ENCODE measurements around the gene PCAT7.
"Not testable (repeated sequence)": the region's sequence is repeated elsewhere in the genome, so short reads cannot be mapped to it uniquely, and the experiment has no call there.

PCAT7 gene

GRCh38 chr9:94538908-94539307 lies 16.0 kb upstream of the PCAT7 start:
- peaks cover 8 to 12% of the 10 kb centered on the region in 2 donors for H3K27me3 Mint-ChIP-seq
- ATAC-seq (replicated peaks): no peak
- H3K36me3 Mint-ChIP-seq: no peaks in the 10 kb centered on the region
- no peaks in the 10 kb centered on the region for H3K9me3 Mint-ChIP-seq
- H3K27ac Mint-ChIP-seq: no peak overlapping the region
- no peak overlapping the region for H3K4me3 Mint-ChIP-seq
- no peaks in the 10 kb centered on the region for H3K4me1 Mint-ChIP-seq
- DNase-seq: no peak

- not testable (repeated sequence) for DNase-seq
Observed at GRCh38 chr9:94544335-94544734, 10.5 kb upstream of the PCAT7 start.

DNA sequence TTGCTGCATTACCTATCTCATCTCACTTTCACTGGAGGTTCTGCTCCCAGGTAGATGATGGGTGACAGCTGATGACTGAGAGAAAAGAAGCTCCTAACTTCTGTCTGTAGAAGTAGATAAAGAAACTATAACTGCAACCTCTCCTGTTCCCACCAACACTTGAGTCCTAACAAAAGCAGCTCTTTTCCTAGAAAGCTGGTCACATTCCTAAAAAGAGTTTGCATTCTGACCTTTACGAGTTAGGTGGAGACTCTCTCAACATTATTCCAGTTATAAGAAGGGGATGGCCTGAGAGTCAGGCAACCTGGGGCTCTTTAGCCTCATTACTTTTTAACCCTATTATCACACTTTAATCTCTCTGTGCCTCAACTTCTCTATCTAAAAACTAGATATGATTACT lies 8.9 kb upstream of the PCAT7 start:
- no peak overlapping the region for H3K4me3 Mint-ChIP-seq
- H3K4me1 Mint-ChIP-seq: no peaks in the 10 kb centered on the region
- no peaks in the 10 kb centered on the region for H3K36me3 Mint-ChIP-seq
- no peak for ATAC-seq (replicated peaks)
- H3K27me3 Mint-ChIP-seq: peaks cover 10 to 13% of the 10 kb centered on the region in 2 donors
- no peak overlapping the region for H3K27ac Mint-ChIP-seq
- DNase-seq: no peak
- H3K9me3 Mint-ChIP-seq: no peaks in the 10 kb centered on the region

More at GRCh38 chr9:94544335-94544734, 10.5 kb upstream of the PCAT7 start:
- H3K36me3 Mint-ChIP-seq; H3K4me3 Mint-ChIP-seq; H3K9me3 Mint-ChIP-seq; ATAC-seq (replicated peaks); H3K4me1 Mint-ChIP-seq; H3K27ac Mint-ChIP-seq: not testable (repeated sequence)
- peaks cover 16 to 17% of the 10 kb centered on the region in 2 donors for H3K27me3 Mint-ChIP-seq

DNA sequence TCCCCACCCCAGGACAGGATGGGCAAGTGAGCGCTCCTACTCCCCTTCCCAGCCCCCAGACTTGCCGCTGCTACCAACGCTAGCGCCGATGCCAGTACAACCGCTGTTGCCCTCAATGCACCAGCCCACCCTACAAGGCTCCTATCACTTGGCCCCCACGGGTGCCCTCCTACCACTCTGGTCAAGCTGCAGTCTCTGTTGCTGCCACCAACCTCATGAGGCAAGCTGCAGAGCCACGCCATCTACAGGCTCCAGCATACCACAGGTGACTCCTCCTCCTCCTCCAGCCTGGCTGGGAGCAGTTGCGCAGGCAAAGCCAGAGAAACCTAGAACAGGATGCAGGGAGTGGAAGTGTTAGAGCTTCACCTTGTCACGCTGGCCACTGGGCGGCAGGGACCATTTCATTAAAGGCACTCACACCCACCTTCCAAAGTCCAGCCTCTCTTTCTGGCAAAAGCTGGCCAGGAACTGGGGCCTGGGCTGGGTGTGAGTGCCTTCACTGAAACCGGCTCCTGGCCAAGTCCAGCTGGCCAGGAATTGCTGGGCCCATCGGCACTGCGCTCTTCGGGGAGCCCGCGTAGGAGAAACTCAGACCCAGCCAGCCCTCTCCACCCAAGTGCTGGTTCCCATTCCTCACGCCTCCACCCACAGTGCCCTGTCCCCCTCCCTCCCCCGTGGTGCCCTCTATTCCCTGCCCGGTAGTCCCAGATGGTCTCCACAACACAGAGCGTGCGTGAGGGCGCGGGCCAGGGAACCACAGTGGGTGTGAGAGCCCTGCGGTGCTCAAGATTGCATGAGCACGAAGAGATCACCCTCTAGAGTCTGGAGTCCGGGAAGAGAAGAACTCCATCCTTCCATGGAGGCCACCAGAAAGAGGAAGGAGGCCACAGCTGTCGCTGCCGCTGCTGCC lies 1.6 kb upstream of the PCAT7 start:
- Mint-ChIP-seq H3K27ac (no peak overlapping the region), H3K9me3 (no peaks in the 10 kb centered on the region), H3K27me3 (peaks cover 0 to 17% of the 10 kb centered on the region in 2 donors), H3K4me1 (no peaks in the 10 kb centered on the region), H3K36me3 (no peaks in the 10 kb centered on the region), H3K4me3 (no peak overlapping the region)
- ATAC-seq (replicated peaks): no peak
- no peak for DNase-seq

GRCh38 chr9:94554078-94554438 lies 825 bp upstream of the PCAT7 start:
- peak in 1 of 2 donors; percentile 14 for ATAC-seq (replicated peaks)
- H3K9me3 Mint-ChIP-seq: no peaks in the 10 kb centered on the region
- H3K27me3 Mint-ChIP-seq: peaks cover 0 to 17% of the 10 kb centered on the region in 2 donors
- no peak for DNase-seq
- H3K4me1 Mint-ChIP-seq: no peaks in the 10 kb centered on the region
- no peak overlapping the region for H3K27ac Mint-ChIP-seq
- H3K36me3 Mint-ChIP-seq: no peaks in the 10 kb centered on the region
- no peak overlapping the region for H3K4me3 Mint-ChIP-seq

DNA sequence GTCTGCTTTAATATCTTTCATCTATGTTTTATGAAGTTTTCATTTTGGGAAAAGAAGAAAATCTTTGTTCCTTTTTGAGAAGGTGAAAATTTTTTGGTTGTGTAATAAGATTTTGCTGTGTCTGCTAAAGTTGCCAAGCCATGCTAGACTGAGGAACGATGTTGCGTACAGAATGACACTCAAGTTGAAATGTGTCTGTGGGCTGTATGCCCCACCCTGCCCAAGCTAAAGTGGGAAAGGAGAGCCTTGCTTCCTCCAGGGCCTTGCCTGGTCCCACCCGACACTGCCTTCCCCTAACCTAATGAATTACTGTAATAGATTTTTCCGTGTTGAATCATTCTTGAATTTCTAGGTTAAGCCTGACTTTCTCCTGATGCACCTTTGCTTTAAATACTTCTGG lies 2.5 kb downstream of the PCAT7 start:
- Mint-ChIP-seq H3K4me3 (no peak overlapping the region), H3K9me3 (no peaks in the 10 kb centered on the region), H3K4me1 (no peaks in the 10 kb centered on the region), H3K27me3 (peaks cover 4 to 16% of the 10 kb centered on the region in 2 donors), H3K36me3 (no peaks in the 10 kb centered on the region), H3K27ac (no peak overlapping the region)
- DNase-seq (no peak), ATAC-seq (replicated peaks) (no peak)

DNA sequence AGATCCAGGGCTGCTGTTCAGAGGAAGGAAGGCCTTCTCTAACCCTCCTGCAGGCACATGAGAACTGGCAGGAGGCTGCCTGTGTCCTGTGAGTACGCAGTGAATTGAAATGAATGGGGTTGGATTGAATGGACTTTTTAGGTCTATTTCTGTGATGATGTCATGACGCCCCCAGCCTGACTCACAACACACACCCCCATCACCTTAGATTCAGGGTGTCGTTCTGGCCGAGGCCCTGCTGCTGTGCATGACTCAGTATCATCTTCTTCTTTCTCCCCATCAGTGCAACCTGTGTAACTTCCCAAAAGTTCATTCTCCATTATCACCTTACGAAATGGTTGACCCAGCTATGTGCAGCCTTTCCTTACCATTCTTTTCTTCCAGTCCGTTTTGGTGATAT lies 5.4 kb downstream of the PCAT7 start:
- Mint-ChIP-seq H3K4me1 (no peaks in the 10 kb centered on the region), H3K27me3 (peaks cover 13 to 15% of the 10 kb centered on the region in 2 donors), H3K27ac (no peak overlapping the region), H3K9me3 (peaks cover 0 to 4% of the 10 kb centered on the region in 2 donors), H3K36me3 (no peaks in the 10 kb centered on the region), H3K4me3 (no peak overlapping the region)
- DNase-seq: no peak
- ATAC-seq (replicated peaks): no peak

GRCh38 chr9:94563548-94563947 lies 8.7 kb downstream of the PCAT7 start:
- DNase-seq (no peak), ATAC-seq (replicated peaks) (no peak)
- H3K9me3 Mint-ChIP-seq: peaks cover 0 to 4% of the 10 kb centered on the region in 2 donors
- peaks cover 7 to 15% of the 10 kb centered on the region in 2 donors for H3K27me3 Mint-ChIP-seq
- no peaks in the 10 kb centered on the region for H3K36me3 Mint-ChIP-seq
- H3K4me3 Mint-ChIP-seq: no peak overlapping the region
- no peak overlapping the region for H3K27ac Mint-ChIP-seq
- no peaks in the 10 kb centered on the region for H3K4me1 Mint-ChIP-seq

DNA sequence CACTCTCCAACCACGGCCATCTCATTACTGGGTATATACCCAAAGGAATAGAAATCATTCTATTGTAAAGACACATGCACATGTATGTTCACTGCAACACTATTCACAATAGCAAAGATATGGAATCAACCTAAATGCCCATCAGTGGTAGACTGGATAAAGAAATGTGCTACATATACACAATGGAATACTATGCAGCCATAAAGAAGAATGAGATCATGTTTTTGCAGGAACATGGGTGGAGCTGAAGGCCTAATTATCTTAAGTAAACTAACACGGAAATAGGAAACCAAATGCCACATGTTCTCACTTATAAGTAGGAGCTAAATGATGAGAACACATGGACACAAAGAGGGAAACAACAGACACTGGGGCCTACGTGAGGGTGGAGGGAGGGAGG lies 9.4 kb downstream of the PCAT7 start:
- H3K27ac Mint-ChIP-seq; DNase-seq; H3K9me3 Mint-ChIP-seq; H3K36me3 Mint-ChIP-seq; H3K4me3 Mint-ChIP-seq; H3K4me1 Mint-ChIP-seq; ATAC-seq (replicated peaks): not testable (repeated sequence)
- peaks cover 7 to 15% of the 10 kb centered on the region in 2 donors for H3K27me3 Mint-ChIP-seq

DNA sequence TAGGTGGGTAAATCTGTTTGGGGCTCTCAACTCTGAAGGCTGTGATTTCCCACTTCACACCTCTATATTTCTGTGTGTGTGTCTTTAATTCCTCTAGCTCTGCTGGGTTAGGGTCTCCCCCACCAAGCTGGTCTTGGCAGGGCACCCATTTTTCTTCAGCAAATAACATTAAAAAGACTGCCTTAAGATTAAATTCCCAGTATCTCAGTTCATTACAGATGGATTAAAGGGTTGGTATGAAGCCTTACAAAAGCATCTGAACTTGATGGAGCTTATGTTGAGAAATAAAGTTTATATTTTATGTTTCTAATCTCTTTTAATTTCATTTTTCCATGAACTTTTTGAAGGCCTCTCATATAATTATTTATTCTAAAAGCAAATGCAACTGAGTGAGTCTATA lies 11.7 kb downstream of the PCAT7 start:
- Mint-ChIP-seq H3K4me3 (no peak overlapping the region), H3K4me1 (no peaks in the 10 kb centered on the region), H3K36me3 (no peaks in the 10 kb centered on the region), H3K27me3 (peaks cover 8 to 12% of the 10 kb centered on the region in 2 donors), H3K9me3 (peaks cover 0 to 4% of the 10 kb centered on the region in 2 donors), H3K27ac (no peak overlapping the region)
- DNase-seq: no peak
- no peak for ATAC-seq (replicated peaks)

GRCh38 chr9:94567271-94567670 lies 12.4 kb downstream of the PCAT7 start:
- peaks cover 15 to 17% of the 10 kb centered on the region in 2 donors for H3K27me3 Mint-ChIP-seq
- no peak overlapping the region for H3K4me3 Mint-ChIP-seq
- peaks cover 0 to 4% of the 10 kb centered on the region in 2 donors for H3K9me3 Mint-ChIP-seq
- no peaks in the 10 kb centered on the region for H3K4me1 Mint-ChIP-seq
- DNase-seq (no peak), ATAC-seq (replicated peaks) (no peak)
- H3K36me3 Mint-ChIP-seq: no peaks in the 10 kb centered on the region
- no peak overlapping the region for H3K27ac Mint-ChIP-seq

- Mint-ChIP-seq H3K27me3 (peaks cover 16 to 17% of the 10 kb centered on the region in 2 donors), H3K4me1 (no peaks in the 10 kb centered on the region), H3K9me3 (peaks cover 0 to 4% of the 10 kb centered on the region in 2 donors), H3K36me3 (no peaks in the 10 kb centered on the region), H3K4me3 (no peak overlapping the region), H3K27ac (no peak overlapping the region)
- ATAC-seq (replicated peaks): no peak
- DNase-seq: no peak
Observed at GRCh38 chr9:94568250-94568889, 13.5 kb downstream of the PCAT7 start.

DNA sequence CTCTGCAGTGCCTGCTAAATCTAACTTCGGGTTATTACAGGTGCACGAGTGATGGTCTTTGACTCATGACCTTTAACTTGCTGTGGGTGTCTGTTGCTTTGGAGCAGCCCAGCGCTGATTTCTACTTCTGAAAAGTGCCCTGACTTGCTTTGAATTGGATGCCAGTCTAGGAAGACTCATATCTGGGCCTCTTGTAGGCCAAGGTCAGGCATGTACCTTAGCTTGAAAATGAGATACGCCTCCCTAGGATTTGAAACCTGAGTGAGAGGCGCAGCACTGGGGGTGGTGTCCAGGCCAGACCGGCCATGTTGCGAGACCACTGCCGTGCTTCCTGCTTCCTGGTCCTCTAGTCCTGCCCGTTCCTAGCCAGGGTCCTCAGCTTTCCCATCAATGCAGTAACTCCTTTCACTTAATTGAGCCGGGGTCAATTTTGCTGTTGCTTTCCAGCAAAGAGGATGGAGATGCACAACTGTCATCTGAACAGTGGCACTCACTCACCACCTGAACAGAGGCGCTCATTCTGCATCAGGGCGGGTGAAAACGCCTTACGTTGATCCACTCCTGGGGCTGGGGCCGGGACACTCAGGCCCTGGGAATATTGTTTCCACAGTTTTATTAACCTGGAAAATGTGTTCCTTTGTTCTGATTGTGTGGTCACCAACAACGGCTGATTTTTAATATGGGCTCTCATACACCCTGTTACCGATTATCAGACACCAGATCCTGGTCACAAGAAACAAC lies 14.3 kb downstream of the PCAT7 start:
- H3K36me3 Mint-ChIP-seq: no peaks in the 10 kb centered on the region
- no peak overlapping the region for H3K27ac Mint-ChIP-seq
- DNase-seq: no peak
- H3K4me1 Mint-ChIP-seq: no peaks in the 10 kb centered on the region
- H3K9me3 Mint-ChIP-seq: peaks cover 0 to 1% of the 10 kb centered on the region in 2 donors
- H3K27me3 Mint-ChIP-seq: peaks cover 11 to 18% of the 10 kb centered on the region in 2 donors
- no peak for ATAC-seq (replicated peaks)
- H3K4me3 Mint-ChIP-seq: no peak overlapping the region

- no peak for DNase-seq
- H3K36me3 Mint-ChIP-seq: no peaks in the 10 kb centered on the region
- peaks cover 10 to 31% of the 10 kb centered on the region in 2 donors for H3K27me3 Mint-ChIP-seq
- H3K9me3 Mint-ChIP-seq: no peaks in the 10 kb centered on the region
- no peak overlapping the region for H3K27ac Mint-ChIP-seq
- ATAC-seq (replicated peaks): peak in 1 of 2 donors; percentile 23
- H3K4me3 Mint-ChIP-seq: no peak overlapping the region
- peaks cover 0 to 10% of the 10 kb centered on the region in 2 donors for H3K4me1 Mint-ChIP-seq
Observed at GRCh38 chr9:94576131-94576530, 21.2 kb downstream of the PCAT7 start.
